HG03139 (cell line): ENCODE results near the gene HOXD4.

Source experiments
- ATAC-seq: cut with Tn5 transposase; IDR thresholded peaks from one replicate; pipeline ENCODE4 v1.9.1; 2021; ENCODE audit not compliant: unreplicated experiment

Gene HOXD4

DNA sequence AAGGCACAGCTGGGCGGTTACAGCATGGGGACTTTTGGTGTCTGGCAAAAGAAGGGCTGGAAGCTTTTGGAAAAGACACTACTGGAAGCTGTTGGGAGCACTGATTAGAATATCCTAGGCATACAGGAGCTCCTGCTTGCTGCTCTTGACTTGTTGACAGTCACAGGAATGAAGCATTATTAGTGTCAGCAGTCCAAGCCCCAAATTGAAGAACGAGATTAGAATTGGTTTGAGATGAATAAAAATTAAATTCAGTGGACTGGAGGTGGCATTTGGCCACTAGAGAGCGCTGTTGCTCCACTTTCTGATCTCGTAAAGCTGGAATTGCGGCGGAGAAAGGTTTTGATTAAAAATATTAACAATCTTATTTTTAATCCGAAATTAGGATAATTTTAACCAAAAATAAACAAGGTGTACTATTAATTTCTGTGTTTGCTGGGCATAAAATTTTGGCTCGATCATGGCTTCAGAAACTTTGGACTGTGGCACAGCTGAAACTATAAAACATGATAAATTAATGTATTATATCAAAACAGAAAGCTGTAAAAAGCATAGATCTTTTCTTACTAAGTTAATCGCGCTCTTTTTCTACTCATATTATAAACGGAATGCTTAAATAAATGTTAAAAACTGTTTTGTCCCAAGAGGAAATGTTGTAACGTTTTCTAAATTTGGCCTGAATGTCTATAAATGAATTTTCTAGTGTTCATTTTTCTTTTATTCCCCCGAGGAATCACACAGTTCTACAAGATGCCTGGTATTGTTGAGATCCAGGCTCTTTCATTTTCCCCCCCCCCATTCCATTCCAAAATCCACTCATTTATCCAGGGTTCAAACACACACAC, 24.2 kb upstream of the HOXD4 start:
- ATAC-seq: no peak

- no peak for ATAC-seq
Measured at GRCh38 chr2:176127774-176128072, 23.6 kb upstream of the HOXD4 start.

- no peak for ATAC-seq
Measured at GRCh38 chr2:176128172-176128981, 23.0 kb upstream of the HOXD4 start.

- no peak for ATAC-seq
Measured at GRCh38 chr2:176128982-176129796, 22.2 kb upstream of the HOXD4 start, which contains the start of gene HOXD8. HOXD8 (plus strand) TSS chr2:176129705; CDS start chr2:176130367, 662 bp downstream.

DNA sequence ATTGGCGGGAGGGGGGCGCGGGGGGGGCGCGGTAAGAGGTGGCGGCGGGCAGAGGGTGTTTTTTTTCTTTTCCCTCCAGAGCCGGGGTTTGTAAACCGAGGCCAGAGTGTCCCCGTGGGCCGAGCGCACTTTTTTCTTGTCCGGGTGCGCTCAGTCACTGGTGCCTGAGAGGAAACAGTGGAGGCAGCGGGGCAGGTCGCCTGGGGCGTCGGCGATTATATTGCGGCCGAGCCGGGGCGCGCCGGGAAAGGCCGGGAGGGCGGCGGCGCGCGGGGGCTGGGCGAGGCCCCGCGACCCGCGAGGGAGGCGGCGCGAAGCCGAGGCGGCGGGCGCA, 21.6 kb upstream of the HOXD4 start:
- ATAC-seq: no peak

- no peak for ATAC-seq
Measured at GRCh38 chr2:176130147-176130956, 21.0 kb upstream of the HOXD4 start.

GRCh38 chr2:176130957-176131847, 20.1 kb upstream of the HOXD4 start:
- no peak for ATAC-seq

GRCh38 chr2:176131848-176132158, 19.5 kb upstream of the HOXD4 start:
- no peak for ATAC-seq

GRCh38 chr2:176132205-176133171, 18.9 kb upstream of the HOXD4 start:
- ATAC-seq: no peak

GRCh38 chr2:176133389-176133788, 18.0 kb upstream of the HOXD4 start:
- no peak for ATAC-seq

GRCh38 chr2:176134035-176134434, 17.3 kb upstream of the HOXD4 start:
- ATAC-seq: no peak

GRCh38 chr2:176135035-176135440, 16.3 kb upstream of the HOXD4 start:
- no peak for ATAC-seq

DNA sequence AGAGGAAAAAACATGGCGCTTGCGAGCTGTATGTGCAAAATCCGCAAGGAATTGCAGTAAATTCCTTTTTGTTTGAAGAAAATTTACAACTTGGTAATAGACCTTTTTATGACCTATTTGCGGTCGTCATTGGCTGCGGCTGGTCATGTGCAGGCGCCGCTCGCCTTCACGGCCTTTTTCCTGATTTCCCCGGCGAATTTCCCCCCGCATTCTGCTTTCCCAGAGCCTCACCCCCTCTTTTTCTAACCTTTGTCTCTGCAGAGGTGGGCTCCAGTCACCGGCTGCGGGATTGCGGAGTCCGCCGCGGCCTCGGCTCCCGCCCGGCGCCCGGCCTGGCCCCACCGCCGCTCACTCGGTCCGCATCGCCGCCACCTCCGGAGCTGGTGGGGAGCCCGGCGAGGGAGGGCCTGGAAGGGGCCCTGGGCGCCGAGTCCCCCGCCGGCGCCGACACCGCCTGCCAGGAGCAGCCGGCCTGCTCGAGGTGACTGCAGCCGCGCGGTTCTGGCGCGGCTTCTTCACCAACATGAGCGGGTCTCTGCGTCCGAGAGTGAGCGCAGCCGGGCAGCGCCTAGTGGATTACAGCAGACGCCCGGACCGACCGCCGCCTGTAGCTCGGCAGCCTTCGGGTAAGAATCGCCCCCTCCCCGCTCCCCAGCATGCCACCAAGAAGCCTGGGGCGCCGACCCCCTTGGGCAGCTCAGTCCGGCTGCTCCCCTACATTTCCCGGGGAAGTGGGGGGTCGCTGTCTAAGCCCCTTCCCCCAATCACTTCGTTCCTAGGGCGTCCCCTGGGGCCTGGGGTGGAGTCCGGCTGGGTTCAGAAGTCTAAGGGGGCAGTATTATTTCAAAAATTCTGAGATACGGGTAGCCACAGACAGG, 14.7 kb upstream of the HOXD4 start:
- ATAC-seq: no peak

DNA sequence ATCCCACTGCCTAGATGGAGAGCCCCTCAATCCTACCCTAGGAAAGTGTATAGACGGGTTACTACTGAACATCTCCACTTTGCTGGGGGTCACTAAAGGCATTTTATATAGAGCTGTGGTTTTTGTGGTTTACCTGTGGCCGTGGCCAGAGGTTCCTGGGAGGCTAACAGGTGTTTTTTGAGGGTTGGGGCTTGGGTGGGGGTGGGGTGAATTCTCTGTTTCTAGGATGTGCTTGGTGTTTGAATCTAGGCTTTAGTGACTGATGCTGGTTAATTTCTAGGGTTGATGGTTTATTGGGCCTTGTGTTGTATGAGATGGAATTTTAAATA, 14.1 kb upstream of the HOXD4 start:
- no peak for ATAC-seq

- ATAC-seq: no peak
Measured at GRCh38 chr2:176137906-176138305, 13.4 kb upstream of the HOXD4 start.

GRCh38 chr2:176138526-176138922, 12.8 kb upstream of the HOXD4 start:
- no peak for ATAC-seq

DNA sequence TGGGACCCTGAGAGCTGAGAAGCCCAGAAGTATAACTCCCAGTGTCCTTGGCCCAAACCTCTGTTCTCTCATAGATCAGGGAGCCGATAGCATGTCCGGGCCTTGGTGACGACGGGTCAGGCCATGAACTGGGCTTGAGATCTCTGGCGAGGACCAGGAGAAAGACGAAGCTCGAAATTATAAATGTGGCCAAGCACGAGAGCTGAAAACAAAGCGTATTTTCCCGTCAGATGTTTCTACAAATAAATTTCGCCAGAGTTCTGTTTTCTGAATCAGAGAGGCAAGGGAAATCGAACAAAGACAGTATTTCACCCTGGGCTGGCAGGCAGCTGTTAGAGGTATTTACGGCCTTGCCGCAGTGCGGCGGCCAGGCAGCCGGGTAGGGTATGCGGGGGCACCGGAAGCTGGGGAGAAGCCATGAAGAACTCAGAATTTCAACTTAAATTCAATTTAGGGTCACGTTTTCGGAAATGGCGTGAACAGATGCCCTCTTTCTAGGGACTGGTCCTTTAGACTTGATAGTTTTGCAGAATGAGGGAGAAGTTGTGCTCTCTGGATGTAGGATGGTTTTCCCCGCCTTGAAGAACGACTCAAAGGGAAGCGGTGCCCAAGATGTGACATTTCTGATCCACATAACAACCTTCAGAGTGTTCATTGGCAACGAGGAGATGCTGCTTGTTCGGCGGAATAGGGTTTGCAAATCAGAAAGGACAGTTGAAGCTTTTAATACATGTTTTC, 12.3 kb upstream of the HOXD4 start:
- no peak for ATAC-seq
